CD4-positive, alpha-beta T cell treated with Interleukin-15 for 4 hours (primary cell): ENCODE measurements around the gene LGALS7.

Source experiments
- DNase-seq: peaks from one replicate; pipeline ENCODE4 v3.0.0-alpha.2; 2020; ENCODE audit warnings: low spot score

The LGALS7 gene

GRCh38 chr19:38726761-38727301, 46.5 kb downstream of the LGALS7 start:
- no peak for DNase-seq

GRCh38 chr19:38726284-38726673, 47.0 kb downstream of the LGALS7 start:
- DNase-seq, result no peak

- DNase-seq, result no peak
These were observed 47.6 kb downstream of the LGALS7 start for GRCh38 chr19:38725469-38726283.

- DNase-seq, result no peak
These were observed 49.1 kb downstream of the LGALS7 start for GRCh38 chr19:38723990-38724854.

GRCh38 chr19:38723606-38723965, 49.7 kb downstream of the LGALS7 start:
- no peak for DNase-seq

GRCh38 chr19:38722947-38723605, 50.2 kb downstream of the LGALS7 start:
- DNase-seq, result no peak

GRCh38 chr19:38721979-38722773, 51.1 kb downstream of the LGALS7 start:
- DNase-seq, result no peak

GRCh38 chr19:38721496-38721895, 51.8 kb downstream of the LGALS7 start:
- DNase-seq, result no peak
